Right lobe of liver (tissue), 4 donors: ENCODE measurements around the gene ZDHHC6.

Source experiments
- CTCF ChIP-seq, 4 donors: fragments of 200-600 bp in 3 of 4; fragments of 450-650 bp in 1 of 4; IDR thresholded peaks; one replicate each; pipeline versions ENCODE4 v1.5.1 to v1.8.0; 2016 to 2022; ENCODE audit warnings: antibody characterized with exemption in 4 of 4, mild to moderate bottlenecking in 2 of 4
- POLR2A ChIP-seq: fragments of 450-650 bp; IDR thresholded peaks from one replicate; pipeline ENCODE4 v1.6.1; 2017; ENCODE audit warnings: antibody characterized with exemption, mild to moderate bottlenecking
- donor health status: DM: no; HTN: no; CAD: no.
- donor health status: DM: no; HTN: no; CAD: no.
- donor health status: DM: no; HTN: yes; CAD: no.

- TF ChIP-seq POLR2A (no peak), CTCF (IDR thresholded peaks at IDR 0.05) (no peak)
These were observed 49.1 kb downstream of the ZDHHC6 start for GRCh38 chr10:112397592-112397991.
